Left renal cortex interstitium (tissue), 4 donors: Measurements from ENCODE around the gene TMA7B. TPM values are rescaled to one million over a fixed set of nuclear protein-coding genes. Genes with fewer than 3 reads are reported as not detected.

Source experiments
- DNase-seq, 4 donors: peaks; one replicate each; pipeline ENCODE4 v3.0.0-alpha.2; 2013; ENCODE audit warnings: low read depth in 4 of 4, low spot score in 2 of 4, missing footprints in 1 of 4
- polyA plus RNA-seq, 4 donors: library from polyadenylated mRNA; unstranded; fragments of 120-200 nt; gene quantifications; one replicate each; pipeline ENCODE4 v1.2.1, GENCODE V29; 2013; ENCODE audit not compliant: insufficient read length in 4 of 4

TMA7B gene
- polyA plus RNA-seq, 4 donors: 0.14 to 0.47 (median 0.28) TPM; not detected in 1

- DNase-seq: no peak
Measured at GRCh38 chr22:39932918-39933649, 27.1 kb upstream of the TMA7B start.

- DNase-seq: no peak
Measured at GRCh38 chr22:39933741-39934140, 26.5 kb upstream of the TMA7B start.

- no peak for DNase-seq
Measured at GRCh38 chr22:39935116-39935515, 25.1 kb upstream of the TMA7B start.

GRCh38 chr22:39935612-39936011 lies 24.6 kb upstream of the TMA7B start:
- DNase-seq: no peak

GRCh38 chr22:39936523-39937145 lies 23.6 kb upstream of the TMA7B start:
- no peak for DNase-seq

- DNase-seq: no peak
Measured at GRCh38 chr22:39937906-39938305, 22.3 kb upstream of the TMA7B start.

- DNase-seq: no peak
Measured at GRCh38 chr22:39938509-39939111, 21.6 kb upstream of the TMA7B start.

GRCh38 chr22:39939830-39940229 lies 20.4 kb upstream of the TMA7B start:
- no peak for DNase-seq

- DNase-seq: no peak
Measured at GRCh38 chr22:39940757-39941305, 19.4 kb upstream of the TMA7B start.

GRCh38 chr22:39941601-39942000 lies 18.6 kb upstream of the TMA7B start:
- no peak for DNase-seq

- DNase-seq: no peak
Measured at GRCh38 chr22:39942439-39943230, 17.6 kb upstream of the TMA7B start.

- no peak for DNase-seq
Measured at GRCh38 chr22:39943337-39943736, 16.9 kb upstream of the TMA7B start.

GRCh38 chr22:39943953-39944872 lies 16.0 kb upstream of the TMA7B start:
- DNase-seq: no peak

GRCh38 chr22:39946126-39946502 lies 14.1 kb upstream of the TMA7B start:
- no peak for DNase-seq

GRCh38 chr22:39946503-39947219 lies 13.5 kb upstream of the TMA7B start:
- no peak for DNase-seq

GRCh38 chr22:39947220-39948216 lies 12.7 kb upstream of the TMA7B start:
- no peak for DNase-seq

GRCh38 chr22:39949964-39950737 lies 10.0 kb upstream of the TMA7B start:
- no peak for DNase-seq
